ENCODE measurements around the gene ZCCHC7. TPM values are rescaled to one million over a fixed set of nuclear protein-coding genes. Genes with fewer than 3 reads are reported as not detected.

Gene ZCCHC7
- polyA plus RNA-seq, 3 donors = 8.7 to 12.9 (median 12.5) TPM

DNA sequence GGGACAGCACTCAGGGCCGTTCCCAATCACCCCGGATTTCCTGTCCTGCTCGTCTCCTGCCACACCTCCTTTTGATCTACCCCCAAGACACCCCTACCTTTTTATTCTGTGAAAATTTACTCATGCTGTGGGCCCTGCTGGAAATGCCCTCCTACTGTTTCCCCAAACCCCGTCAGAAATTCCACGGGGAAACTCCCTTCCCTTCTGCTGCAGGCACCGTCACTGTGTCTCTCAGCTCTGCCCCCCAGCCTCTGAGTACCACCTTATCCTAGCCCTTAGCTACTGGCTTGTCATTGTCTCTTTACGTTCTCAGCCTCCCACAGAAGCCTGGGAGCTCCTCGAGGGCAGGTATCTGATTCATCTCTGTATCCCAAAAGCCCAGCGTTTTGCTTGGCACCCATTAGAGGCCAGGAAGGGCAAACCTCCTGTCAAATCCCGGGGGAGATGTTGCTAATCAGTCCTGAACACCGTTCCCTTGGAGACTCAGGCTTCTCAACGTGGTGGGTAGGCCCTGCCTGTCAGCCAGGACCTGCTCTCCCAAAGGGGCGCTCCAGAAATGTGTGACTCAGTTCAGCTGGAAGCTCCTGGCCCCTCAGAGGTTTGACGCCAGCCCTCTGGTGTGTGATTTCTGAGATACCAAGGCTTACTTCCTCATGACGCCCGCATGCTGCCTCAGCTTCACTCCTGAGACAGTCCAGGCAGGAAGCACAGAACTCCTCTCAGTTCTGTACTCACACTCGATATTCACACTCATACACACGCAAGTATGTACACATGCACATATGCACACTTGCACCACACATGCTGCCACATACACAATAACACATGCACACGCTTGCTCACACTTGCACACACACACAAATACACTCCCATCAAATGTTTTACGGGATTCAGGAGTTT lies 251.4 kb downstream of the ZCCHC7 start:
- Mint-ChIP-seq H3K27ac (no peak overlapping the region), H3K27me3 (ENCODE audit: low read depth in 3 of 3) (peaks cover 2 to 8% (median 3%) of the 10 kb centered on the region in 3 donors), H3K4me1 (peaks cover 3% of the 10 kb centered on the region), H3K36me3 (no peaks in the 10 kb centered on the region), H3K4me3 (no peak overlapping the region), H3K9me3 (peaks cover 0 to 1% (median 0%) of the 10 kb centered on the region in 7 donors)
- no peaks in the 10 kb centered on the region for H3K36me3 ChIP-seq (replicated peaks in 1 of 2; ENCODE audit: control insufficient read depth in 1 of 2, insufficient read depth in 2 of 2, low read length in 2 of 2)
- no peaks in the 10 kb centered on the region for H3K27me3 ChIP-seq (ENCODE audit: control insufficient read depth in 2 of 2, insufficient read depth in 2 of 2, low read length in 2 of 2)
- no peaks in the 10 kb centered on the region for H3K4me1 ChIP-seq (ENCODE audit: control insufficient read depth in 1 of 2, insufficient read depth in 2 of 2, low read length in 2 of 2)
- TF ChIP-seq, protein P1, sequence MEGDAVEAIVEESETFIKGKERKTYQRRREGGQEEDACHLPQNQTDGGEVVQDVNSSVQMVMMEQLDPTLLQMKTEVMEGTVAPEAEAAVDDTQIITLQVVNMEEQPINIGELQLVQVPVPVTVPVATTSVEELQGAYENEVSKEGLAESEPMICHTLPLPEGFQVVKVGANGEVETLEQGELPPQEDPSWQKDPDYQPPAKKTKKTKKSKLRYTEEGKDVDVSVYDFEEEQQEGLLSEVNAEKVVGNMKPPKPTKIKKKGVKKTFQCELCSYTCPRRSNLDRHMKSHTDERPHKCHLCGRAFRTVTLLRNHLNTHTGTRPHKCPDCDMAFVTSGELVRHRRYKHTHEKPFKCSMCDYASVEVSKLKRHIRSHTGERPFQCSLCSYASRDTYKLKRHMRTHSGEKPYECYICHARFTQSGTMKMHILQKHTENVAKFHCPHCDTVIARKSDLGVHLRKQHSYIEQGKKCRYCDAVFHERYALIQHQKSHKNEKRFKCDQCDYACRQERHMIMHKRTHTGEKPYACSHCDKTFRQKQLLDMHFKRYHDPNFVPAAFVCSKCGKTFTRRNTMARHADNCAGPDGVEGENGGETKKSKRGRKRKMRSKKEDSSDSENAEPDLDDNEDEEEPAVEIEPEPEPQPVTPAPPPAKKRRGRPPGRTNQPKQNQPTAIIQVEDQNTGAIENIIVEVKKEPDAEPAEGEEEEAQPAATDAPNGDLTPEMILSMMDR (IDR thresholded peaks at IDR 0.05) = no peak
- H2AFZ ChIP-seq (ENCODE audit: insufficient read depth, low read depth, low read length, poor library complexity, severe bottlenecking) = no peak overlapping the region
- H3K27ac ChIP-seq (ENCODE audit: low read depth in 1 of 2, low read length in 2 of 2) = no peak overlapping the region
- no peak overlapping the region for H3K9ac ChIP-seq (ENCODE audit: insufficient read depth, low read length, poor library complexity, severe bottlenecking)
- no peak overlapping the region for H3K4me3 ChIP-seq (replicated peaks in 1 of 3; ENCODE audit: low read depth in 2 of 3, low read length in 3 of 3)
- no peaks in the 10 kb centered on the region for H4K20me1 ChIP-seq (ENCODE audit: insufficient read depth, low read length)
- no peak overlapping the region for H3K4me2 ChIP-seq (replicated peaks; ENCODE audit: extremely low read depth, low read length, poor library complexity, severe bottlenecking)
- DNase-seq = no peak
- WGBS (ENCODE audit: insufficient coverage) = 55% methylated on average over 19 of the region's 20 CpGs
- intact Hi-C loops (cut with micrococcal nuclease) = no loop called here
- no peaks in the 10 kb centered on the region for H3K79me2 ChIP-seq (ENCODE audit: insufficient read depth, low read length)
- no peaks in the 10 kb centered on the region for H3K9me3 ChIP-seq (replicated peaks in 1 of 2; ENCODE audit: control insufficient read depth in 1 of 2, insufficient read depth in 1 of 2, low read length in 2 of 2)

- no CpG with 5 or more reads among the region's 3 CpGs for WGBS (ENCODE audit: insufficient coverage)
- Histone ChIP-seq H3K27me3 (ENCODE audit: control insufficient read depth in 2 of 2, insufficient read depth in 2 of 2, low read length in 2 of 2) (no peaks in the 10 kb centered on the region), H3K27ac (ENCODE audit: low read depth in 1 of 2, low read length in 2 of 2) (no peak overlapping the region), H4K20me1 (ENCODE audit: insufficient read depth, low read length) (no peaks in the 10 kb centered on the region), H3K4me1 (ENCODE audit: control insufficient read depth in 1 of 2, insufficient read depth in 2 of 2, low read length in 2 of 2) (no peaks in the 10 kb centered on the region), H2AFZ (ENCODE audit: insufficient read depth, low read depth, low read length, poor library complexity, severe bottlenecking) (no peak overlapping the region), H3K4me3 (replicated peaks in 1 of 3; ENCODE audit: low read depth in 2 of 3, low read length in 3 of 3) (no peak overlapping the region), H3K36me3 (replicated peaks in 1 of 2; ENCODE audit: control insufficient read depth in 1 of 2, insufficient read depth in 2 of 2, low read length in 2 of 2) (no peaks in the 10 kb centered on the region), H3K4me2 (replicated peaks; ENCODE audit: extremely low read depth, low read length, poor library complexity, severe bottlenecking) (no peak overlapping the region), H3K79me2 (ENCODE audit: insufficient read depth, low read length) (no peaks in the 10 kb centered on the region), H3K9ac (ENCODE audit: insufficient read depth, low read length, poor library complexity, severe bottlenecking) (no peak overlapping the region), H3K9me3 (replicated peaks in 1 of 2; ENCODE audit: control insufficient read depth in 1 of 2, insufficient read depth in 1 of 2, low read length in 2 of 2) (no peaks in the 10 kb centered on the region)
- peaks cover 2 to 8% (median 7%) of the 10 kb centered on the region in 3 donors for H3K27me3 Mint-ChIP-seq (ENCODE audit: low read depth in 3 of 3)
- H3K9me3 Mint-ChIP-seq = no peaks in the 10 kb centered on the region
- no peak overlapping the region for H3K27ac Mint-ChIP-seq
- peaks cover 3% of the 10 kb centered on the region for H3K4me1 Mint-ChIP-seq
- TF ChIP-seq, protein P1 (IDR thresholded peaks at IDR 0.05) = no peak
- intact Hi-C loops (cut with micrococcal nuclease) = no loop called here
- H3K36me3 Mint-ChIP-seq = no peaks in the 10 kb centered on the region
- no peak for DNase-seq
- H3K4me3 Mint-ChIP-seq = no peak overlapping the region
Observed at GRCh38 chr9:37372839-37373238, 252.5 kb downstream of the ZCCHC7 start.
